Gastrocnemius medialis (tissue), 4 donors: ENCODE data around the gene CACNG1.

Source experiments
- CTCF ChIP-seq, 5 experiments: fragments of 450-650 bp in 3 of 5; fragments of 200-600 bp in 2 of 5; sonication (generic) in 2 of 5; IDR thresholded peaks in 4 of 5; conservative IDR thresholded peaks in 1 of 5; 1 replicate in 4 of 5; 2 replicates in 1 of 5; pipeline ENCODE4 v1.5.1; 2016 to 2019; ENCODE audit warnings: antibody characterized with exemption in 5 of 5, mild to moderate bottlenecking in 3 of 5, moderate library complexity in 3 of 5
- POLR2A ChIP-seq, 2 donors: fragments of 450-650 bp; IDR thresholded peaks; one replicate each; pipeline ENCODE4 v1.6.1; 2017; ENCODE audit warnings: antibody characterized with exemption in 2 of 2, mild to moderate bottlenecking in 2 of 2, moderate library complexity in 2 of 2

GRCh38 chr17:67027031-67027628 lies 17.2 kb upstream of the CACNG1 start:
- TF ChIP-seq POLR2A (IDR thresholded peaks at IDR 0.05) (no peak), CTCF (IDR thresholded peaks at IDR 0.05 in 4 of 5, conservative IDR thresholded peaks at IDR 0.05 in 1 of 5) (no peak)
